GM18507 (cell line): ENCODE results near the gene C17orf114.

ENCODE experiments used
- DNase-seq: peaks from one replicate; pipeline ENCODE4 v3.0.0; 2011; ENCODE audit warnings: low read depth; ENCODE audit not compliant: insufficient read length; ENCODE audit errors: extremely low spot score
- FAIRE-seq: peaks from 2 replicates; lab custom pipeline; 2011; peaks lifted over from hg19 to GRCh38; lab: Jason Lieb, UNC

Gene C17orf114

DNA sequence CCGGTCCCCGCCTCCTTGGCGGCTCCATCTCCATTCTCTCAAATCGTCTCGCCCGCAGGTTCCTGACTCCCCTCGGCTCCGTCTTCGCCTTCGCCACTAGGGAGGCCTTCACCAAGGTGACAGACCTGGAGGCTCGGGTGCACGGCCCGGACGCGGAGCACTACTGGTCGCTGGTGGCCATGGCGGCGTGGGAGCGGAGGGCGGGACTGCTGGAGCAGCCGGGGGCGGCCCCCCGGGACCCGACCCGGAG is 12.5 kb downstream of the C17orf114 start:
- DNase-seq (no peak), FAIRE-seq (no peak)

DNA sequence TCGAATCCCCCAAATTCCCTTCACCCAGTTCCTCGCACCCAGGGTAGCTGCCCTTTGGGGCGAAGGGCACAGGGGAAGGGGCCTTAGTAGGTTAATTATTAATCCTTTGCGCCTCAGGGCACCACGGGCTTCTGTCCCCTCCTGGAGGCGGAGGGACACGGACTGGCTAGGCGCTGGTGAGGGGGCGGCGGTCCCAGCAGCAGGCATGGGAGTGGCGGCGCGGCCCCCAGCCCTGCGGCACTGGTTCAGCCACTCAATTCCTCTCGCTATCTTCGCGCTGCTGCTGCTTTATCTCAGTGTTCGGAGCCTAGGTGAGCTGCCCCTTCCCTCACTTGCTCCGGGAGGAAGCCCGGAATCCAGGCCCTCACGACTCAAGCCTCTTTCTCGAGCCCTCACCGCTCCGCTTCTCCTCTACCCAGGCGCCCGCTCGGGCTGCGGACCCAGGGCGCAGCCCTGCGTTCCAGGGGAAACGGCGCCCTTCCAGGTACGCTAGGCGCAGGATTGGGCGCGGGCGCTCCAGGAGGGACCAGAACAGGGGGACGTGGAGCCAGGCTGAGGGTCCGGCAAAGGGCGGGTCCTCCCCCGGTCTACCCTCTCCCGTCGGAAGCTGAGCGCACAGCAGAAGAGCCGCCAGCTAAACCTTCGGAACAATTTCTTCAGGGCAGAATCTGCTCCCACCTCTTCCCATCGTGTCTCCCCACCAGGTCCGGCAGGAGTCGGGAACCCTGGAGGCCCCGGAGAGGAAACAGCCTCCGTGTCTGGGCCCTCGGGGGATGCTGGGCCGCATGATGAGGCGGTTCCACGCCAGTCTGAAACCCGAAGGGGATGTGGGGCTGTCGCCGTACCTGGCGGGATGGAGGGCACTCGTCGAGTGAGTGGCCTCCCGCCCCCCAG is 13.1 kb downstream of the C17orf114 start, which contains the start of gene GLTPD2:
Gene GLTPD2 (plus strand): TSS at position 158 of the 894 bp plus-strand sequence. CDS start 48 bp downstream, at position 206.
- no peak for FAIRE-seq

DNA sequence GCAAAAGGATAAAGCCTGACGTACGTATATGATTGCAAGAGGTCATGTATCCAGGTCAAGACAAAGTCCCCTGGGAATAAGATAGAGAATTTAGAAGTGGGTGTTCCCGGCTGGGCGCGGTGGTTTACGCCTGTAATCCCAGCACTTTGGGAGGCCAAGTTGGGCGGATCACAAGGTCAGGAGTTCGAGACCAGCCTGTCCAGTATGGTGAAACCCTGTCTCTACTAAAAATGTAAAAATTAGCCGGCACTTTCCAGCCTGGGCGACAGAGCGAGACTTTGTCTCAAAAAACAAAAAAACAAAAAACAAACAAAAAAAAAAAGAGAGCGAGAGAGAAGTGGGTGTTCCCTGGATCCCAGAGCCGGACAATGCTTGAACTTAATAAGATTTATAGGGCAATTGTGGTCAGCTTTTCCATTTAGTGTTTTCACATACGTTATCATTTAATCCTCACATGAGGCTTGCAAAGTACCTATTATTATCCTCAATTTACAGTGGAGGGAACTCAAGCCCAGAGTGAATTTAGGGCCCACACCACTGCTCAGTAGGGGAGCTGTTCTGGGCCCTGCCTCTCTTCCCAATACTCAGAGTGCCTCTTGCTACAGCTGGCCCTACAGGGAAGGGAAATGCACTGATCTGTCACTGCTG is 13.8 kb downstream of the C17orf114 start:
- FAIRE-seq = no peak
- no peak for DNase-seq

More for the DNA sequence above, 13.1 kb downstream of the C17orf114 start, which contains the start of gene GLTPD2:
- DNase-seq = no peak

DNA sequence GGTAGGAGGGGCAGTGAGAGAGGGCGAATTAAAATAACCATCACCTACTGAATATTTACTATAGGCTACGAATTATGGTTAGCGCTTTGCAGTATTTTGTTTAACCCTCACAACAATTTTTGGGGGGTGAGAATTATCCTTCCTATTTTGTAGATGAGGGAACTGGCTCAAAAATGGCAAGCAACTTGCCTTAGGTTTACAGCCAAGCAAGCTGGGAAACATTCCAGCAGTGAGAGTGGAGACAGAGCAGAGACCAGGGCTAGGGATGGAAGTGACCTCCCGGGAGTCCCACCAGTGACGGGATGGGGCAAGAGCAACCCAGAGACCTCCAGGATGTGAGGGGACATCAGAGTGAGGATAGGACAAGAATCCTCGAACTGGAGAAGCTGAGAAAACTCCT is 15.6 kb downstream of the C17orf114 start:
- DNase-seq = no peak
- FAIRE-seq = no peak

DNA sequence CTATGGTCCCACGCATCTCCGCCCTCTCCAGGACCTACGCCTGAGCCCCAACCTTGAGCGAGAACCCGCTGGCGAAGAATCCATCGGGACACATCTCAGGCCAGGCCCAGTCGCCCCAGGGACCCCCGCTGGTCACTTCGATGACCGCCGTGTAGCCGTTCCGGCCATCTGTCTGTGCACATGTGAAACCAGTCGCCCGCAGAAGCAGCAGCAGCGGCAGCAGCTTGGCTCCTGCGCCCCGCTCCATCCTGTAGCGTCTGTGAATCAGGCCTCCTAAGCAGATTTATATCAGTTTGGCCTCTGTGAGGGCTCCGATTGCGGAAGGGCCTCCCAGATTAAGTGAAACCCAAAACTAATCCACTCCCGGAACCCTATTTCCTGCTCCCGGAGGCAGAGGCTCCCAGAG is 16.0 kb downstream of the C17orf114 start, which contains the start of gene VMO1:
Gene VMO1 (minus strand): TSS at position 259 of the 406 bp plus-strand sequence. CDS start 12 bp downstream, at position 247.
- DNase-seq (no peak), FAIRE-seq (no peak)

DNA sequence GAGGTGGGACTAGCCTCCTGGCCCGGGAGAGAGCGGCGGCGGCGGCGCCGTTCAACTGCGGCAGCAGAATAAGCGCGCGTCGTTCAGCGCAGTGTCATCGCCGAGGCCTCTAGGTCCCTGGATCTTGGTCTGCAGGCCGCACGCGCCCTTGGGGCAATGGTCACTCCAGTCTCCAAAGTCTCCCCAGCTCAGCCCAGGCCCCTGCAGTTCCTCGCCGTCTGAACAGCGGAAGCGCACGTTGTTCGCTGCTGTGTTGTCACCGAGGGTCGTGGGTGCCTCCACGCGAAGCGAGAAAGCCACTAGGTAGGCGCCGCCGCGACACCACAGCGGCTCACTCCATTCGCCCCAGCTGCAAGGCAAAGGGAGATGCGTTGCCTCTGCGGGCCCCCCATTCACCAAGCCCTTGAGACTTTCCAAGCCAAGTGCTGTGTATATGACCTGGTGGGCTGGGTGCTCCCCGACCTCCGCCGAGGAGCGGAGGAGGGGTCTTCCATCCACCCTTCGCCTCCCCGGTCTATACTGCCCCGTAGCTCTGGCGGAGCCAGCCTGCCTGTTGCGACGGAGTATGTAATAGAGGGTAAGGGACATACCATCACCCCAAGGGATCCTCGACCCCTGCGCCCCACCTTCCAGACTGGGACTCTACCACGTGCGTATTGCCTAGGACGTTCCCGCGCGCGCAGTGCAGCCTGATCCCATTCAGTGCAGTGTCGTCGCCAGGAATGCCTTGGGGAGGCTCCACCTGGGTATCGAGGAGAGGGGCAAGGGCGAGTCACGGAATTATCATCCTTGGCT is 16.6 kb downstream of the C17orf114 start:
- DNase-seq (no peak), FAIRE-seq (no peak)

DNA sequence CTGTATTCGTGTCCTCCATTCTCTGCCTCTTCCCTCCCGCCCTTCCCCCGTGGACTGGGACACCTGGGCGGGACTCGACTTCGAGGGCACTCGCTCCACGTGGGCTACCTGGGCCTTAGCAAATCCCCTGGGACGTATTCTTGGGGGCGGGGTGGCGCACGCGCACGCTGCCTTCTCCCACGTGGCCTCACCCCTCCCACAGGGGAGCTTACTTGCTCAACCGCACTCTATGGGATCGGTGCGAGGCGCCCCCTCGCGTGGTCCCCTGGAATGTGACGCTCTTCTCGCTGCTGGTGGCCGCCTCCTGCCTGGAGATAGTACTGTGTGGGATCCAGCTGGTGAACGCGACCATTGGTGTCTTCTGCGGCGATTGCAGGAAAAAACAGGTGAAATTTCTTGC is 19.5 kb downstream of the C17orf114 start:
- DNase-seq (no peak), FAIRE-seq (no peak)

DNA sequence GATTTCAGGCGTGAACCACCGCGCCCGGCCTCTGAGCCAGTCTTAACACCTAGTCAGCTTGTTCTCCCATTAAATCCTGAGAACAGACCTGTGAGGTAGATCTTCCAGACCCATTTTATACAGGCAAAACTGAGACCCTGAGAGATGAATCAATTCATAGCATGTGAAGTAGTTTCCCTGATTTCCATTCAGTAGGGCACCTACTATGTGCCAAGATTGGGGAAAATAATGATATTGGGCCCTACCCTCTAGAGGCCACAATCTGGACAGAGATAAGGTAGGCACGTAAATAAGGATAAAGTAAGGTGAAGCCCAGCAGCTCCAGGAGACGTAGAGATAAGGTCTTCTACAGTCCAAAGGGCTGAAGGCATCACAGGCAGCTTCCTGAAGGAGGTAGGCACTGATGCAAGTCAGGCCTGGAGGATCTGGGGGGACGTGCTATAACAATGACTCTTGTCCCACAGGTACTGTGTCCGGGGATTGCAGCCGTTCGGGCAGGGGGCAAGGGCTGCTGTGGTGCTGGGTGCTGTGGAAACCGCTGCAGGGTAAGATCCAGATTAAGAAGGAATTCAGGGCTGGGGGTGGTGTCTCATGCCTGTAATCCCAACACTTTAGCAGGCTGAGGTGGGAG is 21.7 kb downstream of the C17orf114 start:
- DNase-seq (no peak), FAIRE-seq (no peak)

DNA sequence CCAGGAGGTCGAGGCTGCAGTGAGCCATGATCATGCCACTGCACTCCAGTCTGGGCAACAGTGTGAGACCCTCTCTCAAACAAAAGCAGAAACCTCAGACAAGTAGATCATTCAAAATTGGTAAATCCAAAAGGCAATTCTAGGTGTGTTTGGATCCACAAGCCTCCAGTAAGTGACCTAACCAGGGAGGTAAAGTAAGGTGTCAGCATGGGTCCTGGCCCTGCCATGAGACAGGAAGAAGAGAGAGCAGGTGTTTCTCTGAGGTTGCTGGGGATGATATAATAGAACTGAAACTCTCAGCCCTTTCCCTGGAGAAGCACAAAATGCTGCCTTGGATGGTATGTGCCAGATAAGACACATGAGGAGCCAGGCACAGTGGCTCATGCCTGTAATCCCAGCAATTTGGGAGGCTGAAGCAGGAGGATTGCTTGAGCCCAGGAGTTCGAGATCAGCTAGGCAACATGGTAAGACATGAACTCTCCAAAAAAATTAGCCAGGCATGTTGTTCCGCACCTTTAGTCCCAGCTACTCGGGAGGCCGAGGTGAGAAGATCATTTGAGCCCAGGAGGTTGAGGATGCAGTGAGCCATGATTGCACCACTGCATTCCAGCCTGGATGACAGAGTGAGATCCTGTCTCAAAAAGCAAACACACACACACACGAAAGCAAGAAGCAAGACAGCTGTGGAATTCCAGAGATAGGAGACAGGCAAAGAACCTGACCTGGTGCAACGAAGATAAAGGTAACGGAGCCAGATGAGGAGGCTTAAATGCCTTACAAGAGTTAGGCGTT is 24.0 kb downstream of the C17orf114 start:
- DNase-seq = no peak
- no peak for FAIRE-seq

DNA sequence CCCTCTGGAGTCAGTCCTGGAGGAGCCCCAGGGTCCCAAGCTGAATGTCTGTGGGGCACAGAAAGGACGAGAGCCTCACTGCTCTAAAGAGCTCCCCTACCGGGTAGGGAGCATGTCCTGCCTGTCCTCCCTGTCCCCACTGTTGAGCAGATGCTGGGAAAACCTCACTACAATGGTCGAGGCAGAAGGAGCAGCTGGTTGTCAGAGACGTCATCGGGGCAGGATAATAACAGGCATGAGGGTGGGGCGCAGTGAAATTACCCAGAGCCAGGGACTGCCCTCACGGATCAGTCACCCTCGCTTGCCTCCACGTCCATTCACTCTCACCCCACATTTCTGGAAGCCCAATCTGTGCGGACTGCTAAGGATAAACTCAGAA is 29.9 kb downstream of the C17orf114 start:
- no peak for FAIRE-seq

DNA sequence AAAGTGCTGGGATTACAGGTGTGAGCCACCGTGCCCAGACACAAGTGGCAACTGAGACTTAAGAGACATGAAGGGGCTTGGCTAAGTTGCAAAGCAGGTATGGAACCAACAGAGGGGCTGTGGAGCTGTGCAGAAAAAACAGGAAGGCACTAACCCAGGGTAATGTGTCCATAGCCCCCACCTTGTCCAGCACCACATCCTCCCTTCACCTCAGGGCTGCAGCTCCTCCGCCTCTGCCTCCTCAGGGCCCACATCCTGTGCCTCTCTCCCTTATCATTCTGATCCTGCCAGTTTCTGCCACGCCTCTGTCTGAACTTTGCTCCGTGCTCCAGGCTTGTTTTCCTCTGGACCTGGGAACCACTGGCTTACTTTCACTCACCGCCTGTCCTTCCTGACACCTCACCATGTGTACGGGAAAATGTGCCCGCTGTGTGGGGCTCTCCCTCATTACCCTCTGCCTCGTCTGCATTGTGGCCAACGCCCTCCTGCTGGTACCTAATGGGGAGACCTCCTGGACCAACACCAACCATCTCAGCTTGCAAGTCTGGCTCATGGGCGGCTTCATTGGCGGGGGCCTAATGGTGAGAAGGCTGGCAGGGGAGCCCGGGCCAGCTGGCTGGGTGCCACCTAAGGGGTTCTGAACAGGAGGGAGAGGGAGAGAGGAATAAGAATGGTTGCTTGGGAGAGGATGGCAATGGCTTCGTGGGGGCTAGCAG is 30.5 kb downstream of the C17orf114 start, which contains the start of gene TM4SF5:
Gene TM4SF5 (plus strand): TSS at position 368 of the 716 bp plus-strand sequence. CDS start 37 bp downstream, at position 405.
- DNase-seq = no peak
- no peak for FAIRE-seq

More for the DNA sequence above, 29.9 kb downstream of the C17orf114 start:
- DNase-seq = no peak

DNA sequence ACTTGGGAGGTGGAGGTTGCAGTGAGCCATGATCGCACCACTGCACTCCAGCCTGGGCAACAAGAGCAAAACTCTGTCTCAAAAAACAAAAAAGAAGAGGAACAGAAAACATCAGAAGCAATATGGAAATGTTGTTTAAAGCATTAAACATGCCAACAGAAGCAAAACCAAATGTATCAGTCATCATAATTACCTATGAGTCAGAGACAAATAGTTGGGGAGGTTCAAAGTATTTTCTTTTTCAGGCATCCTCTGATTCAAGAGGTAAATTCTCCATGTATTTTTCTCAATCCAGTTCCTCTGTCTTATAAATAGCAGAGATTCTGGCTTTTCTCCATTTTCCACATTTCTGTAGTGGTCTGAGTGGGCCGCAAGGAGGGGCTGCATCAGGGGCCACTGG is 32.5 kb downstream of the C17orf114 start:
- no peak for DNase-seq
- no peak for FAIRE-seq

DNA sequence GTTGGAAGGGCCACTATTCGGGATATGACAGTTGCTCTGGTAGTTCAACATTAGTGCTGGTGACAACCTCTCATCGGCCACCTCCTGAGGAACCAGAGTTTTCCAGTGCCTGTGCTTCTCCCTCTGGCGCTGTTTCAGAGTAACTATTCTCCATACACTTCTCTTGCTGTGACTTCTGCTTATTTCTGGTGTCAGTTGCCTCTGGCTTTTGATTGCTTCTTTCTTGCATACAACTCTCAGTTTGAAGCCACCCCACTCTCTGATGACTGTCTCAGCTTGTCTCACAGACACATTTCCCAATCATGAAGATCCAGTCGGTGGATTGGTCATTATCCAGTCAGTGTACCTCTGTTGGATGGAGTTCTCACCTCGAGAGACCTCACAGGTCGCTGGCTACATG is 33.8 kb downstream of the C17orf114 start:
- FAIRE-seq (no peak), DNase-seq (no peak)

DNA sequence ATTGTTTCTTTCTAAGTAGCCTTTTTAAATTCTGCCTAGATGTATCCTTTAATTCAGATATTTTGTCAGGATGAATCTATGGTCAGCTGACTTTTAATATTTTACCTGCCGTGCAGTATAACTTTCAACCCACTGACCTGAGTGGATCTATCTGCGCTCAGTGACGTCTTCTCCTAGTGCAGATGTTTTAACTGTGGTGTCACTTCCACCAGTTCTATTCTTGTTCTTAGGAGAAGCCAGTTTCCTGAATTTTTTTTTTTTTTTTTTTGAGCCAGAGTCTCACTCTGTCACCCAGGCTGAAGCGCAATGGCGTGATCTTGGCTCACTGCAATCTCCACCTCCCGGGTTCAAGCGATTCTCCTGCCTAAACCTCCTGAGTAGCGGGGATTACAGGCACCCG is 35.4 kb downstream of the C17orf114 start:
- FAIRE-seq (no peak), DNase-seq (no peak)

DNA sequence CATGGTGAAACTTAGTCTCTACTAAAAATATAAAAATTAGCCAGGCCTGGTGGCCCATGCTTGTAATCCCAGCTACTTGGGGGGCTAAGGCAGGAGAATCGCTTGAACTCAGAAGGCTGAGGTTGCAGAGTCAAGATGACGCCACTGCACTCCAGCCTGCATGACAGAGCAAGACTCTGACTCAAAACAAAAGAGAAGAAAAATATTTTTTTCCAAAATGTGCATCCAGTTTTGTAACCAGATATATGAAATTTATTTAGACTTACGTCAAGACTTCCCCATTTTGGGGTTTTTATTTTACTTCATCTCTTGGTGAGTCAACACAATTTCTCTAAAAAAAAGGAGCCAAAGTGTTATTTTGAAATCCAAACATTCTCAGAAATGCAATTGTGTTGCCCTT is 35.9 kb downstream of the C17orf114 start:
- FAIRE-seq = no peak
- no peak for DNase-seq

DNA sequence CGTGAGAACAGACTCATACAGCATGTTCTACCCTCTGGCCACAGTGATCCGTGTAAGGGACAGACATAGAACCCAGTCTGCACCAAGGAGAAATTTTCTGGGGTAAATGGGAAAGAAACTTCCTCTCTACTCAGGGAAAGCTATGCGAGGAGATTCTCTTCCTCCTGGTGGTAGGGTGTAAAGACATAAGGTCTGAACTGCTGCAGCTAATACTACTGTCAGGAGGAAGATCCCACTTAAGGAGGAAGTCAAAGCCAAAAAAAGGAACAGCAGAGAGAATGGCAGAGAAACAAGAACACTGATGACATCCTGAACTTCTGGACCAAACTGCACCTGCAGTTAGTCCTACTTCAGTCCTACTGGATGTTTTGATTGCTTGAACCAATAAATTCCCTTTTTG is 37.5 kb downstream of the C17orf114 start:
- no peak for FAIRE-seq
- DNase-seq = no peak

DNA sequence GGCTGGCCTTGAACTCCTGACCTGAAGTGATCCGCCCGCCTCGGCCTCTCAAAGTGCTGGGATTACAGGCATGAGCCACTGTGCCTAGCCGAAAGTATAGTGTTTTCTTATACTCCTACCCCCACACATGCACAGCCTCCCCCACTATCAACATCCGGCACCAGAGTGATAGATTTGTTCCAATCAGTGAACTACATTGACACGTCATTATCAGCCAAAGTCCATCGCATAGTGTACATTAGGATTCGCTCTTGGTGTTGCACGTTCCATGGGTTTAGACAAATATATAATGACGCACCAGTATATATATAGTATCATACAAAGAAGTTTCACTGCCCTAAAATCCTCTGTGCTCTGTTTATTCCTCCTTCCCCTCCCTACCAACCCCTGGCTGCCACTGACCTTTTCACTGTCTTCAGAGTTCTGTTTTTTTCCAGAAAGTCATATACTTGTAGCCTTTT is 42.3 kb downstream of the C17orf114 start:
- no peak for FAIRE-seq
- no peak for DNase-seq

DNA sequence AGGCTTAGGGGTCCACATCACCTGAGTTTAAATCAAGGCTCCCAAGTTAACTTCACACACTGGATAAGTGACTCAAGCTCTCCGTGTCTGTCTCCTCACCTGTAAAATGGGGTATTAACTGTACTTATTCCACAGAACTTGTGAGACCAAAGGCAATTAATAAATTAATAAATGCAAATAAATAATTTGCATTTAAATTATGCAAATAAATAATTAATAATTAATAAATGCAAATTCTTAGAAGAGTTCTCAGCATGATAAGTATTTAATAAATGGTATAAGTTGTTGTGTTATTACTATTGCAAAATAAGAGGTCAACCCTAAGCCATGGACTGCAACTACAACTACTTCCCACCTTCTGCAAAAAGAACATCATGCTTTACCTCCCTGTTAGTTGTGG is 48.7 kb downstream of the C17orf114 start:
- DNase-seq = no peak
- FAIRE-seq = no peak
